Adrenal gland (tissue), 12 donors: Measurements from ENCODE around the gene PRKCZ. TPM values are rescaled to one million over a fixed set of nuclear protein-coding genes. Genes with fewer than 3 reads are reported as not detected.

Source experiments
- polyA plus RNA-seq, 3 donors: library from polyadenylated mRNA; stranded (reverse); fragments of 200-250 nt in 2 of 3; fragments of 350-450 nt in 1 of 3; fragmentation: Illumina TruSeq in 1 of 3; extraction: RNeasy Lipid Tissue Mini Kit (QIAGEN cat#74804) in 1 of 3; gene quantifications; one replicate each; pipeline ENCODE4 v1.2.3, GENCODE V29; 2013 to 2014
- total RNA-seq, 9 donors: library from RNA; depleted of rRNA in 4 of 9; stranded (reverse); fragments of >200 nt in 4 of 9; fragments of 120-200 nt in 1 of 9; fragmentation: NEBNext Ultra II Directional in 1 of 9; extraction: Animal tissue kit (Norgen Biotek cat#: 25700) in 1 of 9; gene quantifications; one replicate each; pipeline versions ENCODE4 v1.1.0 to v1.2.4, GENCODE V29; 2013 to 2023
- donor health status: healthy with polysubstance abuse.
- donor health status: Bipolar disorder and iron deficiency.
- donor health status: DM: yes; HTN: yes; CAD: no.
- donor health status: DM: no; HTN: no; CAD: no.
- donor health status: DM: no; HTN: no; CAD: no.
- donor health status: DM: yes; HTN: yes; CAD: no.

The PRKCZ gene
- total and polyA plus RNA-seq, 12 donors: 8.2 to 50.5 (median 25.4) TPM

Other genes starting within 250 kb of the PRKCZ start
- 100 to 1,000 TPM in 8 of 9 donors, 10 to 100 TPM in 1; 79.6 to 331 (median 172) TPM for gene GNB1, start 159.3 kb upstream of the PRKCZ start, total RNA-seq
- 100 to 1,000 TPM in 1 of 3 donors, 10 to 100 TPM in 2; 81.7 to 482 (median 84.8) TPM for gene GNB1, start 159.3 kb upstream of the PRKCZ start, polyA plus RNA-seq
- under 1 TPM in 4 of 9 donors, not detected in 5; 0.17 to 0.61 (median 0.35) TPM for gene CALML6, start 135.2 kb upstream of the PRKCZ start, total RNA-seq
- 1 to 10 TPM in 2 of 3 donors, not detected in 1; 3.2 to 4.7 TPM for gene CALML6, start 135.2 kb upstream of the PRKCZ start, polyA plus RNA-seq
- gene TMEM52, start 131.1 kb upstream of the PRKCZ start, total RNA-seq: 10 to 100 TPM in 8 of 9 donors, 1 to 10 TPM in 1; 7.0 to 95.4 (median 58.8) TPM
- 10 to 100 TPM; 20.9 to 94.0 (median 64.7) TPM for gene TMEM52, start 131.1 kb upstream of the PRKCZ start, polyA plus RNA-seq
- 1 to 10 TPM in 7 of 9 donors, under 1 TPM in 1, not detected in 1; 0.11 to 7.6 (median 2.7) TPM for gene CFAP74, start 46.6 kb upstream of the PRKCZ start, total RNA-seq
- gene CFAP74, start 46.6 kb upstream of the PRKCZ start, polyA plus RNA-seq: 1 to 10 TPM in 2 of 3 donors, under 1 TPM in 1; 0.88 to 6.0 (median 4.0) TPM
- gene GABRD, start 31.1 kb upstream of the PRKCZ start, total RNA-seq: 1 to 10 TPM in 7 of 9 donors, under 1 TPM in 1, not detected in 1; 0.72 to 4.4 (median 2.7) TPM
- 1 to 10 TPM in 2 of 3 donors, under 1 TPM in 1; 0.75 to 6.6 (median 5.2) TPM for gene GABRD, start 31.1 kb upstream of the PRKCZ start, polyA plus RNA-seq
- 100 to 1,000 TPM in 1 of 9 donors, 10 to 100 TPM in 8; 26.4 to 106 (median 49.3) TPM for gene FAAP20, start 144.4 kb downstream of the PRKCZ start, total RNA-seq
- 100 to 1,000 TPM in 2 of 3 donors, 1 to 10 TPM in 1; 2.7 to 185 (median 160) TPM for gene FAAP20, start 144.4 kb downstream of the PRKCZ start, polyA plus RNA-seq
- 10 to 100 TPM in 8 of 9 donors, 1 to 10 TPM in 1; 4.8 to 53.6 (median 41.5) TPM for gene SKI, start 177.9 kb downstream of the PRKCZ start, total RNA-seq
- 10 to 100 TPM in 2 of 3 donors, 1 to 10 TPM in 1; 9.4 to 21.2 (median 10.8) TPM for gene SKI, start 177.9 kb downstream of the PRKCZ start, polyA plus RNA-seq